ENCODE measurements around the gene LPCAT1.

LPCAT1 gene

GRCh38 chr5:1468629-1469527 is 54.9 kb downstream of the LPCAT1 start:
- no peak for FAIRE-seq
- no peak for DNase-seq (ENCODE audit: insufficient read length)
- no peak for TF ChIP-seq TAF1 (IDR thresholded peaks at IDR 0.05; ENCODE audit: borderline replicate concordance, low read depth, low read length)

GRCh38 chr5:1468247-1468612 is 55.5 kb downstream of the LPCAT1 start:
- FAIRE-seq: no peak
- no peak for DNase-seq (ENCODE audit: insufficient read length)
- TF ChIP-seq POLR2AphosphoS5 (IDR thresholded peaks at IDR 0.05; ENCODE audit: low read depth, low read length) (no peak), TAF1 (IDR thresholded peaks at IDR 0.05; ENCODE audit: borderline replicate concordance, low read depth, low read length) (no peak), POLR2A (IDR thresholded peaks at IDR 0.05; ENCODE audit: low read depth, low read length) (no peak)

GRCh38 chr5:1467341-1468246 is 56.2 kb downstream of the LPCAT1 start:
- FAIRE-seq (no peak), DNase-seq (ENCODE audit: insufficient read length) (no peak)
- 0 out of 2 replicates have a peak, but pooled peaks have one; percentile 18 for TF ChIP-seq POLR2A (IDR thresholded peaks at IDR 0.05; ENCODE audit: low read depth, low read length)
- TF ChIP-seq TAF1 (IDR thresholded peaks at IDR 0.05; ENCODE audit: borderline replicate concordance, low read depth, low read length): no peak

- TF ChIP-seq POLR2A (IDR thresholded peaks at IDR 0.05; ENCODE audit: low read depth, low read length) (no peak), POLR2AphosphoS5 (IDR thresholded peaks at IDR 0.05; ENCODE audit: low read depth, low read length) (0 out of 2 replicates have a peak, but pooled peaks have one; percentile 11), TAF1 (IDR thresholded peaks at IDR 0.05; ENCODE audit: borderline replicate concordance, low read depth, low read length) (no peak)
- no peak for FAIRE-seq
- no peak for DNase-seq (ENCODE audit: insufficient read length)
Observed at GRCh38 chr5:1466631-1467265, 57.0 kb downstream of the LPCAT1 start.

- no peak for FAIRE-seq
- no peak for DNase-seq (ENCODE audit: insufficient read length)
- TF ChIP-seq POLR2AphosphoS5 (IDR thresholded peaks at IDR 0.05; ENCODE audit: low read depth, low read length) (no peak), POLR2A (IDR thresholded peaks at IDR 0.05; ENCODE audit: low read depth, low read length) (no peak), TAF1 (IDR thresholded peaks at IDR 0.05; ENCODE audit: borderline replicate concordance, low read depth, low read length) (no peak)
Observed at GRCh38 chr5:1465966-1466471, 57.7 kb downstream of the LPCAT1 start.

GRCh38 chr5:1465117-1465516 is 58.6 kb downstream of the LPCAT1 start:
- FAIRE-seq: no peak
- no peak for DNase-seq (ENCODE audit: insufficient read length)

GRCh38 chr5:1464511-1464910 is 59.2 kb downstream of the LPCAT1 start:
- no peak for FAIRE-seq
- no peak for DNase-seq (ENCODE audit: insufficient read length)
- TF ChIP-seq TAF1 (IDR thresholded peaks at IDR 0.05; ENCODE audit: borderline replicate concordance, low read depth, low read length) (no peak), POLR2A (IDR thresholded peaks at IDR 0.05; ENCODE audit: low read depth, low read length) (no peak), POLR2AphosphoS5 (IDR thresholded peaks at IDR 0.05; ENCODE audit: low read depth, low read length) (no peak)

More at GRCh38 chr5:1465117-1465516, 58.6 kb downstream of the LPCAT1 start:
- TF ChIP-seq POLR2AphosphoS5 (IDR thresholded peaks at IDR 0.05; ENCODE audit: low read depth, low read length) (no peak), POLR2A (IDR thresholded peaks at IDR 0.05; ENCODE audit: low read depth, low read length) (no peak; the same call in 1 of the 2 replicates), TAF1 (IDR thresholded peaks at IDR 0.05; ENCODE audit: borderline replicate concordance, low read depth, low read length) (no peak)

- FAIRE-seq (no peak), DNase-seq (ENCODE audit: insufficient read length) (no peak)
- TF ChIP-seq POLR2AphosphoS5 (IDR thresholded peaks at IDR 0.05; ENCODE audit: low read depth, low read length): no peak
- TF ChIP-seq POLR2A (IDR thresholded peaks at IDR 0.05; ENCODE audit: low read depth, low read length): no peak
Observed at GRCh38 chr5:1464096-1464446, 59.7 kb downstream of the LPCAT1 start.

GRCh38 chr5:1463326-1464095 is 60.2 kb downstream of the LPCAT1 start:
- no peak for DNase-seq (ENCODE audit: insufficient read length)
- TF ChIP-seq POLR2AphosphoS5 (IDR thresholded peaks at IDR 0.05; ENCODE audit: low read depth, low read length) (no peak), TAF1 (IDR thresholded peaks at IDR 0.05; ENCODE audit: borderline replicate concordance, low read depth, low read length) (no peak), POLR2A (IDR thresholded peaks at IDR 0.05; ENCODE audit: low read depth, low read length) (no peak)
- no peak for FAIRE-seq

- DNase-seq (ENCODE audit: insufficient read length): no peak
- no peak for FAIRE-seq
- TF ChIP-seq POLR2A (IDR thresholded peaks at IDR 0.05; ENCODE audit: low read depth, low read length) (no peak), POLR2AphosphoS5 (IDR thresholded peaks at IDR 0.05; ENCODE audit: low read depth, low read length) (no peak), TAF1 (IDR thresholded peaks at IDR 0.05; ENCODE audit: borderline replicate concordance, low read depth, low read length) (no peak)
Observed at GRCh38 chr5:1462358-1462757, 61.4 kb downstream of the LPCAT1 start.
